CD4-positive, alpha-beta T cell treated with Interleukin-17A for 4 hours (primary cell): Measurements from ENCODE around the gene CXCL6.

Experiments used
- DNase-seq: peaks from one replicate; pipeline ENCODE4 v3.0.0-alpha.2; 2020; ENCODE audit warnings: mixed read lengths

The CXCL6 gene

GRCh38 chr4:73836373-73837279 is at the start of gene CXCL6:
TSS of gene CXCL6 (plus strand) at chr4:73836678. CDS start at chr4:73836751, 73 bp downstream.
- no peak for DNase-seq

- DNase-seq, result no peak
These were observed 48.1 kb upstream of the CXCL6 start for GRCh38 chr4:73788411-73788810.

DNA sequence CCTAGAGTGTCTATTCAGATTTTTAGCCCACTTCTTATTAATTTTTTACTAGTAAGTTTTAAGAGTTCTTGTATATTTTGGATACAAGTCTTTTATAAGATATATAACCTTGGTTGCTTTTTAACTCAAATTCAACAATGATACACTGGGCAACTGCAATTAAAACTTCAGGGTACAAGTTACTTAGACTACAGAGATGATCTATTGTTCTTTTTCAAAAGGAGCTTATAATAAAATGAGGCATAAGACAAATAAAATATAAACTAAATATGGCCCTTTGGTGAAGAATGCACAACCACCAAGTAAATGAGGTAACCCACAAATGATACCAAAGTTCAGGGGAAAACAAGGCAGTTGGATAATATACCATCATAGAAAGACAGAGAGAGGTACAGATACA is 37.6 kb upstream of the CXCL6 start:
- no peak for DNase-seq

DNA sequence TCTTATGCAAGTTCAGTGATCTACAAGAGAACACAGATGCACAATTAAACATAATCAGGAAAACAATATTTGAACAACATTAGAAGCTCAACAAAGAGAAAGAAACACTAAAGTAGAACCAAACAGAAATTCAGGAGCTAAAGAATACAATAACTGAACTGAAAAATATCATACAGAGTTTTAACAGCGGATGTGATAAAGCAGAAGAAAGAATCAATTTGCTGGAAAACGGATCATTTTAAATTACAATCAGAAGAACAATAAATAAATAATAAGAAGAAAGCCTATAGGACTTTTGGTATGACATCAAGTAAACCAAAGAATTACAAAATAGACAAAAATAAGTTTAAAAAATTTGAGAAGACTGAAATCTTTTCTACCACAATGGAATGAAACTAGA is 36.3 kb upstream of the CXCL6 start:
- no peak for DNase-seq

- no peak for DNase-seq
These were observed 34.8 kb upstream of the CXCL6 start for GRCh38 chr4:73801692-73802091.

GRCh38 chr4:73803213-73803612 is 33.3 kb upstream of the CXCL6 start:
- DNase-seq, result no peak

- no peak for DNase-seq
These were observed 26.3 kb upstream of the CXCL6 start for GRCh38 chr4:73810191-73810590.

DNA sequence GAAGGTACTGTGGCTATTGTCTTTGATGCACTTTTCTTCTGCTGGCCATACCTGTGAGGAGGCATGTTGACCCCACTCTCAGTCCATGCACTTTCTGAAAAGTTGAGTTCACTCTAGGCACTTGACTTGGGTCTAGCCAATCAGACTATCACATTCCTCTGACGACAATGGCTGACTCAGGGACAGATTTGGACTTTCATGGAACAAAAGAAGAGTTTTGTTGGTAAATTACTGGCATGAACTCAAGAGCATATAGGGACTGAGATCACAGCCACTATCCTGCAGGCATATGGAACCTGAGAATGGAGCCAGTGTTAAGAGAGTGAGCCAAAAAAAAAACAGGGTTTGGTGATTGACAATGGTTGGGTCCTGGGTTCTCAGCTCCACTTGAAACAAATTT is 24.6 kb upstream of the CXCL6 start:
- no peak for DNase-seq

DNA sequence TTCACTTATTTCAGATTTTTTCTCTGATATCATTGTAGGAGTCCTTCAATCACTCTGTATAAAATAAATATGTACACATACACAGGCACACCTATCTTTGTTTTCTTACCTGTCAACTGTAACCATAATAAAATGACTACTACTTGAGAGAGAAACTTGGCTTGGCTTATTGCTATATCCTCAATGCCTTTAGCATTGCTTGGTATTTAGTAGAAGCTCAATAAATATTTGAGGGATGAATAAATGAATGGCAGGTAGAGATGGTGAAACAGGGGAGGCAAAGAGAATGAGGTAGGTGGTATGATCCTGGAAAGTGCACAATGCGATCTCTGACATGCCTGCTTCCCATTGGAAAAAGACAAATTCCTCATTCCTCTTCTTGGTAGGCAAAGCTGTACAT is 21.8 kb upstream of the CXCL6 start:
- no peak for DNase-seq

DNA sequence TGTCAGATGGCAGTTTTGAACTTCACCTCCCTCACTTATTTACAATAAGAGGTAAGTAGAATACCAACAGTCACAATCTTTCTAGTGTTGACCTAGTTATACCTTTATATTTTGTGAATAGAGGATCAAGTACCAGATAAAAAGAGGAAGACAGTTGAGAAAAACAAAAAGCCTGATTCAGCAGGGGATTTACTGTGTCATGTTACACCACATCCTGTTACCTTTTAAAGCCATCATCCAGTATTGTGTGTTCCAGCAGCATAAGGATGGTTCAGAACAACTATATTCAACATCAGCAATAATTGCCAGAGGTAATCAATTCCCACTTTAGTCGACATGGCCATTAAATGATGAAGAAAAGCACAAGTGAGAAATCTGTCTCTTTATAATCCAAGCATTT is 21.3 kb upstream of the CXCL6 start:
- no peak for DNase-seq

DNA sequence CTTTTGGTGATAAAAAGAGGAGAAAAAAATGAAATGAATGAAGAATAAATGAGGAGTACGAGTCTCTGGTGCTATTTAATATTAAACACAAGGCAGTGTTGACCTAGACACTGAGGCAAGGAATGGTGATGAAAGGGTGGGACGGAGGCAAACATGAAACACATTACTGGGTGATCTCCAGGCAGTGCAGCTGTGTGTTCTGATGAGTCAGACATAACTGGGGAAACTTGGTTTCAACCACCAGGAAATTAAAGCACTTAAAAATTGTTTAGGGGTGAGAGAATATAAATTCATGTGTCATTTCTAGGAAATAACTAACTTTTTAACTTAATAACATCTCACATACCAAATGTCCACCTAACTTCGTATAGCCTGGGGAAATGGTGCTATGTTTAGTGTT is 19.7 kb upstream of the CXCL6 start:
- DNase-seq, result no peak

DNA sequence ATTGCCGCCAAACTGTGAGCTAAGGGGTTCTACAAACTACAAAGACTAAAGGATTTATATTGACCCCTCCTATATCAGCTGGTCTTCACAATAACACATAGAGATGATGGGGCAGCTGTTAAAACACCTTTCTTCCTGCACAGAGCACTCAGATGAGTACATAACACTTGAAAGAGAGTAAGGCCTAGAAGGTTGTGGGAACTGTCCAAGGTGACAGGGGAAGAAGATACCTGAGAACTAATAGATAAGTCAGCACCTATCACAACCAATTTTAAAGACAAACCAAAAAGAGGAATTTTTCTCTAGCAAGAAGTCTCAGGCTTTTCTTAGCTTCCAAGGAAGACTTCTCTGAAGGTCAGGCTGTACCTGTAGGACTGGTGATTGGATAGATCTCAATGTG is 19.1 kb upstream of the CXCL6 start:
- no peak for DNase-seq

DNA sequence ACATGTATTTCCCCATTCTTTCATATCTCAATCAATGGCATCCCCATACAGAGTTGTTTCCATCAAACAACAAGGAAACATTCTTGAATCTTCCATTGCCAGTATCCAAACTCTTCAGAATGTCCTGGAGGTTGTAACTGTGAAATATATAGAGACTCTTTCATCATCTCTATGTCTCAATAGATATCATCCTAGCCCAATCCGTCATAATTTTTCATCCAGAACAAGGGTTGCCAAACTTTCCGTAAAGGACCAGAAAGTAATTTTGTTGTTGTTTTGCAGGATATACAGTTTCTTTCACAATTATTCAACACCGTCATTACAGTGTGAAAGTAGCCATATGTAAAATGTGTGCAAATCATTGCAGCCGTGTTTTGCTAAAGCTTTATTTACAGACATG is 15.2 kb upstream of the CXCL6 start:
- no peak for DNase-seq

- no peak for DNase-seq
These were observed 14.1 kb upstream of the CXCL6 start for GRCh38 chr4:73822389-73822788.

DNA sequence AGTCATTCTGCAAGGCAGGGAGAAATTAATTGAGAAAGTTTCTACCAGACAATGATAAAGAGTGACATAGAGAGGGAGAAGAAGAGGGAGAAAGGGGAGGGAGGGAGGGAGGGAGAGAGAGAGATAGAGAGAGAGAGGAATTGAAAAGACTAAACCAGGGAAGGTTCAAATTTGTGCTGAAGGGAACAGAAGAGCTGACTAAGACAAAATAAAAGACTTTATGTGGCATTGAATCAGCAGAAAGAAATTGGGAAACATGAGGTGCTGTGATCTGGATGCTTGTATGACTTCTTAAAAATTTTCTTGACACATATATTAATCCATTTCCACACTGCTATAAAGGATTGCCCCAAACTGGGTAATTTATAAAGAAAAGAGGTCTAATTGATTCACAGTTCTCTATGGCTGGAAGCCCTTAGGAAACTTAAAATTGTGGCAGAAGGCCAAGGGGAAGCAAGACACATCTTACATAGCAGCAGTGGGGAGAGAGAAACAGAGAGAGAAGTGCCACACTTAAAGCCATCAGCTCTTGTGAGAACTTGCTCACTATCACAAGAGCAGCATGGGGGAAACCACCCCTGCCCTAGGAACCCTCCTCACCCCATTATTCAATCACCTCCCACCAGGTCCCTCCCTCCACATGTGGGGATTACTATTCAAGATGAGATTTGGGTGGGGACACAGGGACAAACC is 13.5 kb upstream of the CXCL6 start:
- no peak for DNase-seq

- DNase-seq, result no peak
These were observed 12.7 kb upstream of the CXCL6 start for GRCh38 chr4:73823760-73824159.

DNA sequence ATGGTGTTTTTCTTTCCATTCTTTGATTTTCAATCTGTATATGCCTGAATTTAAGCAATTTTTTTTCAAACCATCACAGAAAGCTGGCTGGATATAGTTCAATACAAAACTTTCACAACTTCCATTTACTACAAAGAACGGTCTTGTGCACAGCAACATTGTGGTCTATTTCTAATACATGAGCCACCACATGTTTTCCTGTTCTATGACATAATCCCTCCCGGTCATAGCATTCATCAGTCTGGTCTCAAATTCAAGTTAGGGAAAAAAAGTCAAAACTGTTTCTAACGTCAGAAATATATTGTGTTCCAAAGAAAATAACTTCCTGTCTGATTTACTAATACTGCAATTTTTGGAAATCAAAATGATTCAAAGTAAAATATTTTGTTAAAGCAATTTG is 7.5 kb upstream of the CXCL6 start:
- DNase-seq, result no peak

GRCh38 chr4:73831569-73831968 is 4.9 kb upstream of the CXCL6 start:
- DNase-seq, result no peak

GRCh38 chr4:73832651-73833237 is 3.7 kb upstream of the CXCL6 start:
- no peak for DNase-seq

GRCh38 chr4:73839071-73839470 is 2.6 kb downstream of the CXCL6 start:
- no peak for DNase-seq

- no peak for DNase-seq
These were observed 3.2 kb downstream of the CXCL6 start for GRCh38 chr4:73839715-73840114.

GRCh38 chr4:73841243-73841925 is 4.9 kb downstream of the CXCL6 start:
- DNase-seq, result no peak

DNA sequence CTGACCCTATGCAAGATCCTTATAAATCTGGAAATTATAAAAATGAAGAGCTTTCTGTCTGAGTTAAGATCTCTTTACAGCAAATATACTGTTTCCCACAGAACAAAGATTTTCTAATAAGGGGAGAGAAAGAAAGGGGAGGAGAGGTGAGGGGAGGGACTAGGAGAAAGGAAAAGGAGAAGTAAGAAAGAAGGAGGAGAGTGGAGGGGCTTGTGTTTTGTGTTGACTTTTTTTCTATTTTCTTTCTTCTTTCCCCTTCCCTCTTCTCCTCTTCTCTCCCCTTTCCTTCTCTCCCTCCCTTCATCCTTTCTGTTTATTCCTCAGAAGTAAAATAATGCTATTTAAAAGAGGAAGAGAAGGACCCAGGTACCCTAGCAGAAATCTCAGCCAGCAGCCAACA is 6.2 kb downstream of the CXCL6 start:
- no peak for DNase-seq
